WTC11 (cell line): ENCODE measurements around the gene NCKAP5. TPM values are rescaled to one million over a fixed set of nuclear protein-coding genes. Genes with fewer than 3 reads are reported as not detected.

Experiments
- ATAC-seq: fragments of 200-7000 bp; cut with Tn5 transposase; 2 replicates; pipeline ENCODE4 v1.10.0; 2021; ENCODE audit warnings: mild to moderate bottlenecking, moderate library complexity
- CTCF ChIA-PET: fragments of 300-600 bp; sonication (Branson Sonifier 250); formaldehyde crosslinking; loops from one replicate; lab custom pipeline; 2021; ENCODE audit warnings: antibody characterized with exemption; lab: Charles Lee
- POLR2A ChIA-PET: fragments of 350-600 bp; sonication (Branson Sonifier 250); formaldehyde crosslinking; loops from one replicate; lab custom pipeline; 2021; ENCODE audit warnings: antibody characterized with exemption; lab: Charles Lee
- DNase-seq: peaks from one replicate; pipeline ENCODE4 v3.0.0; 2021; ENCODE audit warnings: low spot score
- H3K27ac Mint-ChIP-seq: 2 replicates; pipeline ENCODE4 v1.8.0; 2021; ENCODE audit warnings: mixed read lengths
- H3K27me3 Mint-ChIP-seq: 2 replicates; pipeline ENCODE4 v1.8.0; 2021; ENCODE audit warnings: low read depth, mild to moderate bottlenecking, moderate library complexity, mixed read lengths
- H3K36me3 Mint-ChIP-seq: 2 replicates; pipeline ENCODE4 v1.8.0; 2021; ENCODE audit warnings: mixed read lengths
- H3K4me1 Mint-ChIP-seq: 2 replicates; pipeline ENCODE4 v1.8.0; 2022; ENCODE audit warnings: mixed read lengths
- H3K4me3 Mint-ChIP-seq: 2 replicates; pipeline ENCODE4 v1.8.0; 2021; ENCODE audit warnings: mild to moderate bottlenecking, moderate library complexity, mixed read lengths
- H3K9me3 Mint-ChIP-seq: 2 replicates; pipeline ENCODE4 v1.8.0; 2021; ENCODE audit warnings: mixed read lengths
- AFF4 ChIP-seq: sonication (generic); formaldehyde crosslinking; IDR thresholded peaks from 2 replicates; pipeline ENCODE4 v1.8.1; 2023; ENCODE audit warnings: mild to moderate bottlenecking, missing genetic modification reagents, borderline replicate concordance
- ARID4B ChIP-seq: sonication (generic); formaldehyde crosslinking; IDR thresholded peaks from 2 replicates; pipeline ENCODE4 v1.8.0; 2023; ENCODE audit warnings: missing genetic modification reagents, mild to moderate bottlenecking, borderline replicate concordance
- CREM ChIP-seq: sonication (generic); formaldehyde crosslinking; IDR thresholded peaks from 2 replicates; pipeline ENCODE4 v1.8.1; 2022; ENCODE audit warnings: mild to moderate bottlenecking, missing genetic modification reagents, moderate library complexity
- ELF4 ChIP-seq: sonication (generic); formaldehyde crosslinking; IDR thresholded peaks from 2 replicates; pipeline ENCODE4 v1.8.1; 2022; ENCODE audit warnings: low read depth, mild to moderate bottlenecking, moderate library complexity, missing genetic modification reagents
- GRHL2 ChIP-seq: fragments of 250-450 bp; sonication (Bioruptor Pico); IDR thresholded peaks from 2 replicates; pipeline ENCODE4 v1.8.0; 2022; ENCODE audit warnings: mild to moderate bottlenecking, moderate library complexity; ENCODE audit not compliant: insufficient replicate concordance, severe bottlenecking
- GTF2I ChIP-seq: fragments of 250-450 bp; sonication (Bioruptor Pico); conservative IDR thresholded peaks from 2 replicates; pipeline ENCODE4 v1.4.0; 2021; ENCODE audit warnings: mild to moderate bottlenecking
- IRF1 ChIP-seq: sonication (generic); formaldehyde crosslinking; IDR thresholded peaks from 2 replicates; pipeline ENCODE4 v1.8.0; 2023; ENCODE audit warnings: missing genetic modification reagents
- MXD4 ChIP-seq: fragments of 250-450 bp; sonication (Bioruptor Pico); IDR thresholded peaks from 2 replicates; pipeline ENCODE4 v1.8.0; 2021; ENCODE audit warnings: mild to moderate bottlenecking, moderate library complexity, borderline replicate concordance
- NR2C2 ChIP-seq: sonication (generic); formaldehyde crosslinking; IDR thresholded peaks from 2 replicates; pipeline ENCODE4 v1.8.0; 2022; ENCODE audit warnings: mild to moderate bottlenecking, missing genetic modification reagents
- PREB ChIP-seq: sonication (generic); formaldehyde crosslinking; IDR thresholded peaks from 2 replicates; pipeline ENCODE4 v1.8.1; 2022; ENCODE audit warnings: mild to moderate bottlenecking, missing genetic modification reagents, moderate library complexity, borderline replicate concordance
- SMAD3 ChIP-seq: sonication (generic); formaldehyde crosslinking; IDR thresholded peaks from 2 replicates; pipeline ENCODE4 v1.8.0; 2022; ENCODE audit warnings: missing genetic modification reagents, mild to moderate bottlenecking, borderline replicate concordance
- ZBTB21 ChIP-seq: sonication (generic); formaldehyde crosslinking; IDR thresholded peaks from 2 replicates; pipeline ENCODE4 v1.8.1; 2023; ENCODE audit warnings: mild to moderate bottlenecking, missing genetic modification reagents, borderline replicate concordance
- ZNF219 ChIP-seq: sonication (generic); formaldehyde crosslinking; IDR thresholded peaks from 2 replicates; pipeline ENCODE4 v1.8.0; 2023; ENCODE audit warnings: missing genetic modification reagents, mild to moderate bottlenecking, borderline replicate concordance
- ZNF317 ChIP-seq: sonication (generic); formaldehyde crosslinking; IDR thresholded peaks from 2 replicates; pipeline ENCODE4 v1.8.1; 2023; ENCODE audit warnings: low read depth, mild to moderate bottlenecking, moderate library complexity, missing genetic modification reagents, borderline replicate concordance
- ZNF671 ChIP-seq: fragments of 250-450 bp; sonication (Bioruptor Pico); IDR thresholded peaks from 2 replicates; pipeline ENCODE4 v1.8.0; 2021; ENCODE audit warnings: mild to moderate bottlenecking
- ZSCAN18 ChIP-seq: fragments of 250-450 bp; sonication (Bioruptor Pico); IDR thresholded peaks from 2 replicates; pipeline ENCODE4 v2.1.2; 2022; ENCODE audit warnings: mild to moderate bottlenecking, moderate library complexity
- total RNA-seq: library from RNA; stranded (reverse); gene quantifications from 3 replicates; pipeline ENCODE4 v1.2.3, GENCODE V29; 2021
- TF ChIP-seq, protein P1 (sequence below): sonication (generic); formaldehyde crosslinking; IDR thresholded peaks from 2 replicates; pipeline ENCODE4 v1.8.1; 2023; ENCODE audit warnings: mild to moderate bottlenecking, missing genetic modification reagents, moderate library complexity

The NCKAP5 gene
- total RNA-seq, 1 experiment from 2014 or later, result 0.55 TPM

DNA sequence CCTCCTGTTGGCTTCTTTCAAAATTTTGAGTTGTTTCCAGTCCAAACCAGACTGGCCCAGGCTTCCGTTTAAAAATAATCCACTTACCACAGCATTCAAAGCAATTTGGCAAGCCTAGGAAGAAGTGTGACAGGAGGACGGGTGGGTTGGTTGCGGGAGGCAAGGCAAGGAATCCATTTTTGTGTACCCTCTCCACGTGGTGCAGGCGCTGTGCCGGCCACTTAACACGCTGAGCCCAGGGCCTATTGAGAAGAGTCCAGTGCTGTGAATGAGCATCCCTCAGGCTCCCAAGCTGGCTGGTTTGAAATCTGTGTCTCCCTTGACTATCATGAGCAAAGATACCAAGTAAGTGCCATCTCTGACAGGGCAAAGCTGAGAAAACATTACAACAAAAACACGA is 160.9 kb downstream of the NCKAP5 start (continued):
- TF ChIP-seq NR2C2 (CRISPR knock-in tag), result no peak

- DNase-seq (no peak), ATAC-seq (no peak)
- peaks cover 9% of the 10 kb centered on the region; the same call in 1 of the 2 replicates for H3K9me3 Mint-ChIP-seq
- TF ChIP-seq ZNF219 (CRISPR knock-in tag) (no peak), ZNF317 (CRISPR knock-in tag) (no peak), SMAD3 (no peak)
- H3K27ac Mint-ChIP-seq, result no peak overlapping the region
- H3K36me3 Mint-ChIP-seq, result no peaks in the 10 kb centered on the region
- H3K4me3 Mint-ChIP-seq, result no peak overlapping the region
- peaks cover 6% of the 10 kb centered on the region for H3K4me1 Mint-ChIP-seq
- CTCF ChIA-PET, result no interaction called here
- POLR2A ChIA-PET, result no interaction called here
- H3K27me3 Mint-ChIP-seq, result peaks cover 2% of the 10 kb centered on the region; the same call in 1 of the 2 replicates
These were observed 163.0 kb downstream of the NCKAP5 start for GRCh38 chr2:133405252-133405651.

GRCh38 chr2:133400411-133400810 is 167.9 kb downstream of the NCKAP5 start:
- ChIA-PET POLR2A (no interaction called here), CTCF (interaction anchor here (1.2 kb wide), 1 partner anchor 11 kb away, joined by 3 read pairs; no protein-coding TSS in a partner anchor)
- DNase-seq, result no peak
- ATAC-seq, result no peak
- Mint-ChIP-seq H3K36me3 (no peaks in the 10 kb centered on the region), H3K27ac (no peak overlapping the region), H3K4me3 (no peak overlapping the region), H3K27me3 (no peaks in the 10 kb centered on the region; the same call in 1 of the 2 replicates), H3K4me1 (peaks cover 5% of the 10 kb centered on the region; the same call in 1 of the 2 replicates), H3K9me3 (peaks cover 16% of the 10 kb centered on the region)
- TF ChIP-seq ZNF671 (no peak), ZSCAN18 (CRISPR knock-in tag) (no peak), ZNF317 (CRISPR knock-in tag) (no peak), IRF1 (CRISPR knock-in tag) (no peak), MXD4 (CRISPR knock-in tag) (no peak)
- TF ChIP-seq, protein P1, sequence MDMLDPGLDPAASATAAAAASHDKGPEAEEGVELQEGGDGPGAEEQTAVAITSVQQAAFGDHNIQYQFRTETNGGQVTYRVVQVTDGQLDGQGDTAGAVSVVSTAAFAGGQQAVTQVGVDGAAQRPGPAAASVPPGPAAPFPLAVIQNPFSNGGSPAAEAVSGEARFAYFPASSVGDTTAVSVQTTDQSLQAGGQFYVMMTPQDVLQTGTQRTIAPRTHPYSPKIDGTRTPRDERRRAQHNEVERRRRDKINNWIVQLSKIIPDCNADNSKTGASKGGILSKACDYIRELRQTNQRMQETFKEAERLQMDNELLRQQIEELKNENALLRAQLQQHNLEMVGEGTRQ (CRISPR knock-in tag), result no peak

DNA sequence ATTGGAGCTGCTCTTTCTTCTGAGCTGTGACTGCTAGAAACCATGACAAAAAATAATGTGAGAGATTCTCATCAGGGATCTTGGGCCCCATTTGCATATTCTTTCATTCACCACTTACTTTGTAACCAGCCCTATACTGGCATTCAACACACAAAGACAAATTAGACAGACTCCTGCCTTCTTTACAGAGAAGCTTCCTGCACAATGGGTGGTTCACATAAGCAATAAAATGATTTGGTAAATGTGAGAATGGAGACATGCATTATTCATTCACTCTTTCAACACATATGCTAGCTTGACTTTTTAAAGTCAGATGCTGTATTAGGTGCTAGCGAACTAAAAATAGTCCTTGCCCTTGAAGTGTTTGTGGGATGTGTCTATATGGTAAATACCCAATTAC is 174.4 kb downstream of the NCKAP5 start:
- Mint-ChIP-seq H3K4me1 (peaks cover 6% of the 10 kb centered on the region; the same call in 1 of the 2 replicates), H3K27me3 (peaks cover 3% of the 10 kb centered on the region; the same call in 1 of the 2 replicates), H3K36me3 (peaks cover 15% of the 10 kb centered on the region), H3K27ac (no peak overlapping the region), H3K4me3 (no peak overlapping the region), H3K9me3 (peaks cover 32% of the 10 kb centered on the region)
- ChIA-PET CTCF (no interaction called here), POLR2A (no interaction called here)
- no peak for ATAC-seq
- DNase-seq, result no peak
- no peak for TF ChIP-seq ARID4B
- TF ChIP-seq ZNF219 (CRISPR knock-in tag), result no peak
- no peak for TF ChIP-seq AFF4 (CRISPR knock-in tag)
- TF ChIP-seq PREB (CRISPR knock-in tag), result no peak
- no peak for TF ChIP-seq GTF2I (CRISPR knock-in tag)
- TF ChIP-seq ELF4 (CRISPR knock-in tag), result no peak
- TF ChIP-seq GRHL2, result no peak
- TF ChIP-seq ZBTB21 (CRISPR knock-in tag), result no peak
- no peak for TF ChIP-seq CREM (CRISPR knock-in tag)
